Forelimb muscle (tissue), 1 donor: Measurements from ENCODE around the gene STKLD1. TPM values are rescaled to one million over a fixed set of nuclear protein-coding genes. Genes with fewer than 3 reads are reported as not detected.
"Not testable (repeated sequence)": the region's sequence is repeated elsewhere in the genome, so short reads cannot be mapped to it uniquely, and the experiment has no call there.

Experiments
- DNase-seq: peaks from one replicate; pipeline ENCODE4 v3.0.0-alpha.2; 2013; ENCODE audit warnings: low read depth
- polyA plus RNA-seq: library from polyadenylated mRNA; unstranded; fragments of 120-200 nt; gene quantifications from one replicate; pipeline ENCODE4 v1.2.1, GENCODE V29; 2013; ENCODE audit not compliant: insufficient read length

The STKLD1 gene
- polyA plus RNA-seq, 1 donor, result 2.2 TPM

GRCh38 chr9:133443982-133444381, 67.8 kb downstream of the STKLD1 start:
- DNase-seq, result no peak

GRCh38 chr9:133445293-133445969, 69.3 kb downstream of the STKLD1 start:
- DNase-seq, result no peak

- DNase-seq, result no peak
Measured at GRCh38 chr9:133448487-133448972, 72.4 kb downstream of the STKLD1 start.

- DNase-seq, result no peak
Measured at GRCh38 chr9:133449760-133450159, 73.6 kb downstream of the STKLD1 start.

GRCh38 chr9:133451865-133452264, 75.7 kb downstream of the STKLD1 start:
- DNase-seq, result not testable (repeated sequence)

GRCh38 chr9:133452562-133452961, 76.4 kb downstream of the STKLD1 start:
- DNase-seq, result no peak

- DNase-seq, result no peak
Measured at GRCh38 chr9:133453651-133454050, 77.5 kb downstream of the STKLD1 start.

GRCh38 chr9:133454325-133454724, 78.2 kb downstream of the STKLD1 start:
- DNase-seq, result no peak

- no peak for DNase-seq
Measured at GRCh38 chr9:133454943-133455673, 78.9 kb downstream of the STKLD1 start.

Other genes starting within 250 kb of the STKLD1 start
- 3.6 TPM for gene GBGT1, start 212.5 kb upstream of the STKLD1 start, polyA plus RNA-seq
- not detected for gene OBP2B, start 167.1 kb upstream of the STKLD1 start, polyA plus RNA-seq
- gene ABO, start 101.2 kb upstream of the STKLD1 start, polyA plus RNA-seq, result 1.3 TPM
- 20.5 TPM for gene SURF6, start 40.2 kb upstream of the STKLD1 start, polyA plus RNA-seq
- gene MED22, start 28.2 kb upstream of the STKLD1 start, polyA plus RNA-seq, result 23.0 TPM
- gene RPL7A, start 28.1 kb upstream of the STKLD1 start, polyA plus RNA-seq, result 2,437 TPM
- gene SURF1, start 19.9 kb upstream of the STKLD1 start, polyA plus RNA-seq, result 30.6 TPM
- gene SURF2, start 19.8 kb upstream of the STKLD1 start, polyA plus RNA-seq, result 12.2 TPM
- 84.6 TPM for gene SURF4, start 306 bp upstream of the STKLD1 start, polyA plus RNA-seq
- gene REXO4, start 41.6 kb downstream of the STKLD1 start, polyA plus RNA-seq, result 35.9 TPM
- gene ADAMTS13, start 46.0 kb downstream of the STKLD1 start, polyA plus RNA-seq, result 7.8 TPM
- gene CACFD1, start 83.6 kb downstream of the STKLD1 start, polyA plus RNA-seq, result 19.0 TPM
- 1.2 TPM for gene SLC2A6, start 102.7 kb downstream of the STKLD1 start, polyA plus RNA-seq
- gene MYMK, start 148.6 kb downstream of the STKLD1 start, polyA plus RNA-seq, result 58.2 TPM
- 4.7 TPM for gene ADAMTSL2, start 158.3 kb downstream of the STKLD1 start, polyA plus RNA-seq
- 0.16 TPM for gene FAM163B, start 233.0 kb downstream of the STKLD1 start, polyA plus RNA-seq